ENCODE measurements around the gene STOM.

The STOM gene

GRCh38 chr9:121368138-121368522 lies 1.9 kb downstream of the STOM start:
- Histone ChIP-seq H3K4me1 (ENCODE audit: insufficient read depth, poor library complexity, severe bottlenecking) (peaks cover 66% of the 10 kb centered on the region), H3K36me3 (ENCODE audit: low read depth) (peaks cover 33% of the 10 kb centered on the region), H3K27me3 (ENCODE audit: insufficient read depth, poor library complexity, severe bottlenecking) (no peaks in the 10 kb centered on the region), H3K4me3 (ENCODE audit: severe bottlenecking) (peak overlapping the region; percentile 11), H3K9me3 (ENCODE audit: severe bottlenecking) (no peaks in the 10 kb centered on the region), H3K27ac (ENCODE audit: poor library complexity, severe bottlenecking) (peak overlapping the region; percentile 95)
- DNase-seq (ENCODE audit: low spot score) (no peak), ATAC-seq (ENCODE audit: low read depth) (no peak)
- TF ChIP-seq CTCF (IDR thresholded peaks at IDR 0.05; ENCODE audit: poor library complexity, severe bottlenecking), result no peak

- peak overlapping the region; percentile 95 for H3K27ac ChIP-seq (ENCODE audit: poor library complexity, severe bottlenecking)
- ATAC-seq (ENCODE audit: low read depth) (no peak), DNase-seq (ENCODE audit: low spot score) (no peak)
- peaks cover 66% of the 10 kb centered on the region for H3K4me1 ChIP-seq (ENCODE audit: insufficient read depth, poor library complexity, severe bottlenecking)
- no peaks in the 10 kb centered on the region for H3K27me3 ChIP-seq (ENCODE audit: insufficient read depth, poor library complexity, severe bottlenecking)
- peak overlapping the region; percentile 11 for H3K4me3 ChIP-seq (ENCODE audit: severe bottlenecking)
- TF ChIP-seq CTCF (IDR thresholded peaks at IDR 0.05; ENCODE audit: poor library complexity, severe bottlenecking), result no peak
- H3K36me3 ChIP-seq (ENCODE audit: low read depth), result peaks cover 33% of the 10 kb centered on the region
- no peaks in the 10 kb centered on the region for H3K9me3 ChIP-seq (ENCODE audit: severe bottlenecking)
These were observed 2.5 kb downstream of the STOM start for GRCh38 chr9:121367306-121368137.

GRCh38 chr9:121366611-121367192 lies 3.3 kb downstream of the STOM start:
- Histone ChIP-seq H3K36me3 (ENCODE audit: low read depth) (peaks cover 33% of the 10 kb centered on the region), H3K4me1 (ENCODE audit: insufficient read depth, poor library complexity, severe bottlenecking) (peaks cover 63% of the 10 kb centered on the region), H3K9me3 (ENCODE audit: severe bottlenecking) (no peaks in the 10 kb centered on the region), H3K27ac (ENCODE audit: poor library complexity, severe bottlenecking) (peak overlapping the region; percentile 95), H3K27me3 (ENCODE audit: insufficient read depth, poor library complexity, severe bottlenecking) (no peaks in the 10 kb centered on the region), H3K4me3 (ENCODE audit: severe bottlenecking) (no peak overlapping the region)
- ATAC-seq (ENCODE audit: low read depth) (no peak), DNase-seq (ENCODE audit: low spot score) (no peak)
- TF ChIP-seq CTCF (IDR thresholded peaks at IDR 0.05; ENCODE audit: poor library complexity, severe bottlenecking), result no peak

DNA sequence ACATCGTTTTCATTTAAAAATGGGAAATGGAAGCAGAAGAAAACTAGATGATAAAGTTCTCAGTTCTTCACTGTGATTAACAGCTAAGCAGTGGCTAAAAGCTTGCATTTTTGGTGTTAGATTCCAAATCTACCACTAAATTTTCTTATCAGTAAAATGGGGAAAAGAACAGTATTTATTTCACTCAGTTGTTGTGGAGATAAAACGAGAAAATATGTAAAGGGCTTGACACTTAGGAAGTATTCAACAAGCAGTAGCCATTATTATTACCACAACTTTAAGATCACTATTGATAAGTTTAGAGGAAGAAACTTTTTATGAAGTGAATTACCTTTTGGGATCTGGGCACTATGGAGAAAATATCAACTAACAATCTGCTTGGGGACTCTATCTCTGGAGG lies 4.5 kb downstream of the STOM start:
- Histone ChIP-seq H3K4me3 (ENCODE audit: severe bottlenecking) (no peak overlapping the region), H3K27ac (ENCODE audit: poor library complexity, severe bottlenecking) (peak overlapping the region; percentile 77), H3K27me3 (ENCODE audit: insufficient read depth, poor library complexity, severe bottlenecking) (no peaks in the 10 kb centered on the region), H3K9me3 (ENCODE audit: severe bottlenecking) (no peaks in the 10 kb centered on the region), H3K4me1 (ENCODE audit: insufficient read depth, poor library complexity, severe bottlenecking) (peaks cover 71% of the 10 kb centered on the region), H3K36me3 (ENCODE audit: low read depth) (peaks cover 34% of the 10 kb centered on the region)
- no peak for TF ChIP-seq CTCF (IDR thresholded peaks at IDR 0.05; ENCODE audit: poor library complexity, severe bottlenecking)
- no peak for ATAC-seq (ENCODE audit: low read depth)
- no peak for DNase-seq (ENCODE audit: low spot score)

- peaks cover 78% of the 10 kb centered on the region for H3K4me1 ChIP-seq (ENCODE audit: insufficient read depth, poor library complexity, severe bottlenecking)
- DNase-seq (ENCODE audit: low spot score) (no peak), ATAC-seq (ENCODE audit: low read depth) (no peak)
- H3K9me3 ChIP-seq (ENCODE audit: severe bottlenecking), result no peaks in the 10 kb centered on the region
- no peak for TF ChIP-seq CTCF (IDR thresholded peaks at IDR 0.05; ENCODE audit: poor library complexity, severe bottlenecking)
- H3K27ac ChIP-seq (ENCODE audit: poor library complexity, severe bottlenecking), result peak overlapping the region; percentile 77
- H3K36me3 ChIP-seq (ENCODE audit: low read depth), result peaks cover 41% of the 10 kb centered on the region
- H3K27me3 ChIP-seq (ENCODE audit: insufficient read depth, poor library complexity, severe bottlenecking), result no peaks in the 10 kb centered on the region
- no peak overlapping the region for H3K4me3 ChIP-seq (ENCODE audit: severe bottlenecking)
These were observed 5.2 kb downstream of the STOM start for GRCh38 chr9:121364886-121365285.
